Measurements from ENCODE around the gene PPCDC.

- no peak for TF ChIP-seq FOXM1 (IDR thresholded peaks at IDR 0.05; ENCODE audit: low read depth)
- TF ChIP-seq USF2 (IDR thresholded peaks at IDR 0.05; ENCODE audit: borderline replicate concordance, low read depth, low read length) = no peak
- TF ChIP-seq POLR2AphosphoS5 (IDR thresholded peaks at IDR 0.05; ENCODE audit: low read depth, low read length) = no peak
- TF ChIP-seq CTCF (IDR thresholded peaks at IDR 0.05) = no peak
- no peak for TF ChIP-seq USF1 (IDR thresholded peaks at IDR 0.05; ENCODE audit: borderline replicate concordance, low read depth)
- no peak for TF ChIP-seq REST (IDR thresholded peaks at IDR 0.05; ENCODE audit: low read depth, low read length)
- TF ChIP-seq EP300 (IDR thresholded peaks at IDR 0.05; ENCODE audit: borderline replicate concordance in 1 of 2, low read depth in 1 of 2, low read length in 1 of 2) = no peak
- TF ChIP-seq MXI1 (IDR thresholded peaks at IDR 0.05; ENCODE audit: low read depth, low read length) = no peak
These were observed 42.1 kb downstream of the PPCDC start for GRCh38 chr15:75065467-75065850.
